ENCODE data around the gene BCOR.

BCOR gene

GRCh38 chrX:40093586-40093985 is 4.2 kb downstream of the BCOR start:
- Histone ChIP-seq H3K4me3 (ENCODE audit: low read depth, low read length, poor library complexity, severe bottlenecking) (peak overlapping the region; percentile 77), H2AFZ (ENCODE audit: low read length) (no peak overlapping the region), H3K9me2 (ENCODE audit: low read depth, low read length) (no peaks in the 10 kb centered on the region), H3K27ac (ENCODE audit: low read depth, low read length, poor library complexity, severe bottlenecking) (no peak overlapping the region), H3K4me2 (ENCODE audit: low read length) (peak overlapping the region; percentile 72; the same call in 1 of the 2 replicates), H3K79me2 (ENCODE audit: insufficient read depth, low read length) (no peaks in the 10 kb centered on the region), H3K36me3 (ENCODE audit: insufficient read depth, low read length) (peaks cover 10% of the 10 kb centered on the region; the same call in 1 of the 2 replicates), H3K9ac (ENCODE audit: low read length) (no peak overlapping the region), H3K27me3 (ENCODE audit: insufficient read depth, low read length) (no peaks in the 10 kb centered on the region), H3K4me1 (ENCODE audit: insufficient read depth, low read length, severe bottlenecking) (peaks cover 51% of the 10 kb centered on the region), H3F3A (ENCODE audit: insufficient read depth, low read length) (no peaks in the 10 kb centered on the region), H3K9me3 (ENCODE audit: low read length) (no peaks in the 10 kb centered on the region), H4K20me1 (ENCODE audit: insufficient read depth, low read length) (no peaks in the 10 kb centered on the region)
- TF ChIP-seq EZH2 (IDR thresholded peaks at IDR 0.05; ENCODE audit: borderline replicate concordance, low read length), result no peak
- no peak for TF ChIP-seq CTCF (IDR thresholded peaks at IDR 0.05; ENCODE audit: low read length)

- H3K79me2 ChIP-seq (ENCODE audit: insufficient read depth, low read length), result no peaks in the 10 kb centered on the region
- TF ChIP-seq EZH2 (IDR thresholded peaks at IDR 0.05; ENCODE audit: borderline replicate concordance, low read length), result no peak
- no peak for TF ChIP-seq CTCF (IDR thresholded peaks at IDR 0.05; ENCODE audit: low read length)
- H3K9me3 ChIP-seq (ENCODE audit: low read length), result no peaks in the 10 kb centered on the region
- peaks cover 49% of the 10 kb centered on the region for H3K4me1 ChIP-seq (ENCODE audit: insufficient read depth, low read length, severe bottlenecking)
- H3K27ac ChIP-seq (ENCODE audit: low read depth, low read length, poor library complexity, severe bottlenecking), result no peak overlapping the region
- no peak overlapping the region for H3K9ac ChIP-seq (ENCODE audit: low read length)
- H2AFZ ChIP-seq (ENCODE audit: low read length), result no peak overlapping the region
- peaks cover 10% of the 10 kb centered on the region; the same call in 1 of the 2 replicates for H3K36me3 ChIP-seq (ENCODE audit: insufficient read depth, low read length)
- peak overlapping the region; percentile 32 for H3K4me3 ChIP-seq (ENCODE audit: low read depth, low read length, poor library complexity, severe bottlenecking)
- H3K27me3 ChIP-seq (ENCODE audit: insufficient read depth, low read length), result no peaks in the 10 kb centered on the region
- H4K20me1 ChIP-seq (ENCODE audit: insufficient read depth, low read length), result no peaks in the 10 kb centered on the region
- no peaks in the 10 kb centered on the region for H3K9me2 ChIP-seq (ENCODE audit: low read depth, low read length)
- no peaks in the 10 kb centered on the region for H3F3A ChIP-seq (ENCODE audit: insufficient read depth, low read length)
- H3K4me2 ChIP-seq (ENCODE audit: low read length), result peak overlapping the region; percentile 43; the same call in 1 of the 2 replicates
Observed at GRCh38 chrX:40092808-40093435, 4.8 kb downstream of the BCOR start.

- no peaks in the 10 kb centered on the region for H3K79me2 ChIP-seq (ENCODE audit: insufficient read depth, low read length)
- no peaks in the 10 kb centered on the region for H3K27me3 ChIP-seq (ENCODE audit: insufficient read depth, low read length)
- H3K9me3 ChIP-seq (ENCODE audit: low read length), result no peaks in the 10 kb centered on the region
- no peaks in the 10 kb centered on the region for H4K20me1 ChIP-seq (ENCODE audit: insufficient read depth, low read length)
- no peak overlapping the region for H2AFZ ChIP-seq (ENCODE audit: low read length)
- H3K4me3 ChIP-seq (ENCODE audit: low read depth, low read length, poor library complexity, severe bottlenecking), result peak overlapping the region; percentile 32
- no peaks in the 10 kb centered on the region for H3F3A ChIP-seq (ENCODE audit: insufficient read depth, low read length)
- H3K4me1 ChIP-seq (ENCODE audit: insufficient read depth, low read length, severe bottlenecking), result peaks cover 49% of the 10 kb centered on the region
- H3K9me2 ChIP-seq (ENCODE audit: low read depth, low read length), result no peaks in the 10 kb centered on the region
- H3K9ac ChIP-seq (ENCODE audit: low read length), result no peak overlapping the region
- H3K4me2 ChIP-seq (ENCODE audit: low read length), result peak overlapping the region; percentile 43
- TF ChIP-seq EZH2 (IDR thresholded peaks at IDR 0.05; ENCODE audit: borderline replicate concordance, low read length) (no peak), CTCF (IDR thresholded peaks at IDR 0.05; ENCODE audit: low read length) (no peak)
- H3K27ac ChIP-seq (ENCODE audit: low read depth, low read length, poor library complexity, severe bottlenecking), result no peak overlapping the region
- peaks cover 14% of the 10 kb centered on the region; the same call in 1 of the 2 replicates for H3K36me3 ChIP-seq (ENCODE audit: insufficient read depth, low read length)
Observed at GRCh38 chrX:40091691-40092421, 5.9 kb downstream of the BCOR start.

All from OCI-LY1 (cell line).